ENCODE measurements around the gene TMSB10. TPM values are rescaled to one million over a fixed set of nuclear protein-coding genes. Genes with fewer than 3 reads are reported as not detected.

Gene TMSB10
- total RNA-seq, 1 donor from 2014 or later = 3,273 TPM

DNA sequence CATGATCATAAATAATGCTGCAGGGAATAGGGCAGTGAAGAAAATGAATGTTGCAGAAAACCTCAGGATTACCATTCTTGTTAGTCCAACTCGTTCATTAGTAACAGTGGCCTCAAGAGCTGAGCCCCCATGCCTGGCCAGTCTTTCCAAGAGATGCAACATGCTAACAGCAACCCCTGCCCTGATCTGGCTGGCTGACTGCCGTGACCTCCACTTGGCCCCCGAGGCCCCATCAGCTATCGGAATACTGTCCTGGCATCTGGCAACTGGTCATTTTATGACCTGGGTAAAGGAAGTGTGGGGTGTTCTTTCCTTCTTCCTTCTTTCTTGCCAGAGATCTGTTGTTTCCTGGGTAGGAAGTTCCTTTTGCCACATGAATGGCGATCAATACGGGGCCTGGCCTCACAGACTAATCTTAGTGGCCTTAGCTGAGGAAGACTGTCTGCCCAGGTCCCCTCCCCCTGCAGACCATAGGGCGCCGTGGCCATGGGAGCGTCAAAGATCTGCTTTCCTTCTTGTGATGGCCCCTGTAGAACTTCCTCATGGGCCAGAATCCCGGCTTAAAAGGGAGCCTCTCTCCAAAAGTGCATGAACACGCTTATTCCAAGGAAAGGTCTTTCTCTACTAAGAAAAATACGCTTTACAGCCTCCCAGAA lies 14.0 kb upstream of the TMSB10 start:
- Mint-ChIP-seq H3K4me3 (ENCODE audit: unreplicated experiment) (no peak overlapping the region), H3K36me3 (ENCODE audit: unreplicated experiment) (no peaks in the 10 kb centered on the region), H3K27ac (ENCODE audit: unreplicated experiment) (no peak overlapping the region), H3K4me1 (ENCODE audit: low read depth, unreplicated experiment) (peaks cover 13% of the 10 kb centered on the region), H3K9me3 (ENCODE audit: unreplicated experiment) (peaks cover 2% of the 10 kb centered on the region), H3K27me3 (ENCODE audit: unreplicated experiment) (peaks cover 2% of the 10 kb centered on the region)
- no peak for DNase-seq
- TF ChIP-seq, protein P1, sequence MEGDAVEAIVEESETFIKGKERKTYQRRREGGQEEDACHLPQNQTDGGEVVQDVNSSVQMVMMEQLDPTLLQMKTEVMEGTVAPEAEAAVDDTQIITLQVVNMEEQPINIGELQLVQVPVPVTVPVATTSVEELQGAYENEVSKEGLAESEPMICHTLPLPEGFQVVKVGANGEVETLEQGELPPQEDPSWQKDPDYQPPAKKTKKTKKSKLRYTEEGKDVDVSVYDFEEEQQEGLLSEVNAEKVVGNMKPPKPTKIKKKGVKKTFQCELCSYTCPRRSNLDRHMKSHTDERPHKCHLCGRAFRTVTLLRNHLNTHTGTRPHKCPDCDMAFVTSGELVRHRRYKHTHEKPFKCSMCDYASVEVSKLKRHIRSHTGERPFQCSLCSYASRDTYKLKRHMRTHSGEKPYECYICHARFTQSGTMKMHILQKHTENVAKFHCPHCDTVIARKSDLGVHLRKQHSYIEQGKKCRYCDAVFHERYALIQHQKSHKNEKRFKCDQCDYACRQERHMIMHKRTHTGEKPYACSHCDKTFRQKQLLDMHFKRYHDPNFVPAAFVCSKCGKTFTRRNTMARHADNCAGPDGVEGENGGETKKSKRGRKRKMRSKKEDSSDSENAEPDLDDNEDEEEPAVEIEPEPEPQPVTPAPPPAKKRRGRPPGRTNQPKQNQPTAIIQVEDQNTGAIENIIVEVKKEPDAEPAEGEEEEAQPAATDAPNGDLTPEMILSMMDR (IDR thresholded peaks at IDR 0.05; ENCODE audit: partially characterized antibody, unreplicated experiment) = no peak

DNA sequence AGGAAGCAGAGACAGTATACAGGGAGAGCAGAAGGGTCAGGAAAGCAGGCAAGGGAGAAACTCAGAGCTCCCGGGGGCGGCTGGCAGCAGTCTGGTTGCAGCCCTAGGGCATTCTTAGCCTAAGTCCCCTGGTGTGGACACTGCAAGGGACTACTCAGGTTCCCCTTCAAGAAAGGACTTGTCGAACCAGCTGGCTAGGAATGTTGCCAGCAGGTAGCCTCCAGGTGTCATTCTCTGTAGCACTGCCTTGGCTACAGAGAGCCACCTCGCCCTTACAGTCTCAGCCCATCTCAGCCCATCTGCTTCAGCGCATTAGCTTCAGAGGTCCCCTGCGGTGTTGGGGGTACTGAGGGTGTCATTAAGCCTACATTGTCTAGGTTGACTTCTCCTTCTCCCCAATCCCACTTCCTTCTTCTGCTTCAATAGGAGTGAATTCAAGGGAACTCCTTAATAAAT lies 11.3 kb upstream of the TMSB10 start:
- peaks cover 13% of the 10 kb centered on the region for H3K4me1 Mint-ChIP-seq (ENCODE audit: low read depth, unreplicated experiment)
- no peaks in the 10 kb centered on the region for H3K36me3 Mint-ChIP-seq (ENCODE audit: unreplicated experiment)
- H3K27me3 Mint-ChIP-seq (ENCODE audit: unreplicated experiment) = peaks cover 2% of the 10 kb centered on the region
- TF ChIP-seq, protein P1 (IDR thresholded peaks at IDR 0.05; ENCODE audit: partially characterized antibody, unreplicated experiment) = no peak
- no peak overlapping the region for H3K4me3 Mint-ChIP-seq (ENCODE audit: unreplicated experiment)
- no peak overlapping the region for H3K27ac Mint-ChIP-seq (ENCODE audit: unreplicated experiment)
- H3K9me3 Mint-ChIP-seq (ENCODE audit: unreplicated experiment) = peaks cover 2% of the 10 kb centered on the region
- DNase-seq = no peak

DNA sequence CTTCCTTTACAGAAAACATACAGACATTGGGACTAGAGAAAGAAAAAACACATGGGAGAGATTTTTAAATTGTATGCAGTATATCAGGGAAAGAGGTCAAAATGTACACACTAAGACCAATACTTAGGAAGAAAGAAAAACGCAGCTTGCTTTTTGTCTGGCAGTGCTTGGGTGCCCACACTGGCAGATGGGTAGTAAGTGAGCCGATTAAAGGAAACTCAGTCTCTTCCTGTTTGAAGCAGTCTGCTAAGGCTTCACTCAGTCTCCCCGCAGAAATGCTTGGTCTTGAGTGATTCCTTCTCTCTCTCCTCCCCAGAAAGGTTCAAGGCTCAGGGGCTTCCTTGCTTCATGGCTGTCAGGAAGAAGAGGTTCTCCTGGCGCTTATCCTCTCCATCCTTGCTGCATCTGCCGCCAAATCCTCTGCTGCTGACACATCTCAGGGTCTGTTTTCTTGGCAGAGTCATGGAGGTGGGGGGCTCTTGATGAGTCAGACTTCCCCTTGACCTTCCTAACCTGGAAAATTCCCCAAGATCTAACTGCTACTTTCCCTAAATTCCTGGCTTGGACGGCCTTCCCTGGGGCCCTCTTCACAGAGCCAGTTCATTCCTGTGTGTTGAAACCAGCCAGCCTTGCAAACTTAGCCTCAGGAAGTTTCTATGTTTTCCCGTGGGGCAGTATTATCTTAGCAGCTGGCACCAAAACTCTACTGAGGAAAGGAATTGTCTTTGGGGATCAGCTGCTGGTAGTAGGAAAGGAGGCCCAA lies 10.5 kb upstream of the TMSB10 start:
- Mint-ChIP-seq H3K4me3 (ENCODE audit: unreplicated experiment) (no peak overlapping the region), H3K36me3 (ENCODE audit: unreplicated experiment) (no peaks in the 10 kb centered on the region), H3K27me3 (ENCODE audit: unreplicated experiment) (peaks cover 2% of the 10 kb centered on the region), H3K27ac (ENCODE audit: unreplicated experiment) (no peak overlapping the region), H3K4me1 (ENCODE audit: low read depth, unreplicated experiment) (peaks cover 13% of the 10 kb centered on the region), H3K9me3 (ENCODE audit: unreplicated experiment) (peaks cover 2% of the 10 kb centered on the region)
- no peak for DNase-seq
- TF ChIP-seq, protein P1 (IDR thresholded peaks at IDR 0.05; ENCODE audit: partially characterized antibody, unreplicated experiment) = no peak

DNA sequence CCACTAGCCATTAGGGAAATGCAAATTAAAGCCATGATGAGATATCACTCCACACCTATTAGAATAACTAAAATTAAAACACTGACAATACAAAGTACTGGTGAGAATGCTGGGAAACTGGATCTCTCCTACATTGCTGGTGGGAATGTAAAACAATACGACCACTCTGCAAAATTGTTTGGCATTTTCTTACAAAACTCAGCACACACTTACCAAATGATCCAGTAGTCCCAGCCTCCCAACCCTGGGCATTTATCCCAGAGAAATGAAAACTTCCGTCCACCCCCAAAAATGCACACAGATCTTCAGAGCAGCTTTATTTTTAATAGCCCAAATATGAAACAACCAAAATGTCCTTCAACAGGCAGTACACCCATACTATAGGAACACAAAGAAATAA lies 8.9 kb upstream of the TMSB10 start:
- no peak for DNase-seq
- peaks cover 2% of the 10 kb centered on the region for H3K9me3 Mint-ChIP-seq (ENCODE audit: unreplicated experiment)
- TF ChIP-seq, protein P1 (IDR thresholded peaks at IDR 0.05; ENCODE audit: partially characterized antibody, unreplicated experiment) = no peak
- peaks cover 2% of the 10 kb centered on the region for H3K27me3 Mint-ChIP-seq (ENCODE audit: unreplicated experiment)
- no peak overlapping the region for H3K4me3 Mint-ChIP-seq (ENCODE audit: unreplicated experiment)
- peaks cover 13% of the 10 kb centered on the region for H3K4me1 Mint-ChIP-seq (ENCODE audit: low read depth, unreplicated experiment)
- no peak overlapping the region for H3K27ac Mint-ChIP-seq (ENCODE audit: unreplicated experiment)
- H3K36me3 Mint-ChIP-seq (ENCODE audit: unreplicated experiment) = no peaks in the 10 kb centered on the region

DNA sequence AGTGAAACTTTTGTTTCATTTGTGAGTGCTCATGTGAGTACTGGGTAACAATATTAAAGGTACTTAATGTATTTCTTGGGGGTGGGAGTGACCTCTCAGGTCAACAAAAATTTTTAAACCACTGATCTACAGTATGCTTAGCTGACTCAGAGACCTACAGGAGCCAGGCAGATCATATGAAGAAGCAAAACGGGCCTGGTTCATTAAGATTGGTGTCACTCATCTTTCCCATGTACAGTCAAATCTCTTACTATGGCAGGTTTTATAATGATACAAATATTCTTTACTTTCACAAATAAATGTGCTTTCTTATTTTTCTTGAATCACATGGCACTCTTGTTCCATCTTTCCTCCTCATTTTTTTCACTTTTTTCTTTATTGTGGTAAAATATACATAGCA lies 7.7 kb upstream of the TMSB10 start:
- Mint-ChIP-seq H3K4me3 (ENCODE audit: unreplicated experiment) (no peak overlapping the region), H3K36me3 (ENCODE audit: unreplicated experiment) (no peaks in the 10 kb centered on the region), H3K27ac (ENCODE audit: unreplicated experiment) (no peak overlapping the region), H3K9me3 (ENCODE audit: unreplicated experiment) (peaks cover 2% of the 10 kb centered on the region), H3K27me3 (ENCODE audit: unreplicated experiment) (peaks cover 2% of the 10 kb centered on the region), H3K4me1 (ENCODE audit: low read depth, unreplicated experiment) (peaks cover 13% of the 10 kb centered on the region)
- TF ChIP-seq, protein P1 (IDR thresholded peaks at IDR 0.05; ENCODE audit: partially characterized antibody, unreplicated experiment) = no peak
- DNase-seq = no peak

Data from glutamatergic neuron (in vitro differentiated cells).